ENCODE measurements around the gene GPATCH8. TPM values are rescaled to one million over a fixed set of nuclear protein-coding genes. Genes with fewer than 3 reads are reported as not detected.

The GPATCH8 gene
- polyA plus RNA-seq, 1 of the 3 experiments (the other 2 are of a cell fraction) = 12.7 TPM

DNA sequence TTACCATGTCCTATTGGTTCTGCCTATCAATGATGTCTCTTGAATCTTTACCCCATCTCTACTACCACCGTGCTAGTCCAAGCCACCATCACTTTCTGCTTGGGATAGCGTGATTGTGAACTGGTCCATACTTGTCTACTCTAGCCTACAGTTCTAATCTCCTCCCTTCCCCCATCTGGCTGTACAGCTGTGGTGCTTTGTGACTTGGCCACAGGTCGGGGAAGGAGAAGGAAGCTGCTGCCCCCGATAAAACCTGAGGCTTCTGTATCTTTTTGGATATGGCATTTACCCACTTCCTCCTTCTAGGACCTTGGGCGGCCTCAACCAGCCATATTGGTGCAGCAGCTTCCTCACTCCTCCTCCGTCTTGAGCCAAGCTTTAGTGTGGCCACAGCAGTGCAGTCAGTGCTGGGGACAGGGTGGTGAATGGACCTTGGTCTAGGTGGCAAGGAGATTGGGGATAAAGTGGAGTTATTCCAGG, 113.4 kb downstream of the GPATCH8 start:
- DNase-seq = no peak
- 93% methylated on average over 6 of the region's 6 CpGs for WGBS (ENCODE audit: low lambda C conversion rate)
- CTCF ChIA-PET = interaction anchor here (3.5 kb wide), 1 partner anchor 10 kb away, joined by 12 read pairs; no protein-coding TSS in a partner anchor

GRCh38 chr17:44389281-44389680, 113.9 kb downstream of the GPATCH8 start, which contains the start of gene ITGA2B:
Gene ITGA2B (minus strand): TSS chr17:44389649. CDS start chr17:44389473, 176 bp downstream.
- CTCF ChIA-PET = interaction anchor here (3.5 kb wide), 1 partner anchor 11 kb away, joined by 12 read pairs; no protein-coding TSS in a partner anchor
- WGBS (ENCODE audit: low lambda C conversion rate) = 90% methylated on average over 1 of the region's 1 CpG

More for the DNA sequence above, 113.4 kb downstream of the GPATCH8 start:
- H3K4me2 ChIP-seq = no peak overlapping the region
- no peaks in the 10 kb centered on the region for H3K9me3 ChIP-seq
- no peaks in the 10 kb centered on the region for H3K9me2 ChIP-seq
- POLR2A ChIA-PET = no interaction called here
- no peaks in the 10 kb centered on the region for H3K36me3 ChIP-seq (replicated peaks in 1 of 2; ENCODE audit: control insufficient read depth in 1 of 2, insufficient read depth in 2 of 2, low read length in 1 of 2)
- no peak overlapping the region for H3K27ac ChIP-seq (ENCODE audit: low read depth in 2 of 2, low read length in 1 of 2)
- H2AFZ ChIP-seq (ENCODE audit: low read depth) = no peak overlapping the region
- no peak overlapping the region for H3K9ac ChIP-seq
- H3F3A ChIP-seq (replicated peaks; ENCODE audit: insufficient read depth) = peaks cover 9% of the 10 kb centered on the region
- H4K20me1 ChIP-seq (ENCODE audit: insufficient read depth) = no peaks in the 10 kb centered on the region
- H3K27me3 ChIP-seq (ENCODE audit: insufficient read depth) = no peaks in the 10 kb centered on the region
- TF ChIP-seq POLR2AphosphoS5 (IDR thresholded peaks at IDR 0.05; ENCODE audit: low read depth, low read length) = no peak
- no peak for TF ChIP-seq RFX5 (IDR thresholded peaks at IDR 0.05; ENCODE audit: low read length)
- H3K79me2 ChIP-seq (ENCODE audit: insufficient read depth) = no peaks in the 10 kb centered on the region
- H3K4me3 ChIP-seq (ENCODE audit: low read depth in 2 of 2, low read length in 1 of 2) = no peak overlapping the region
- H3K4me1 ChIP-seq (ENCODE audit: control insufficient read depth in 1 of 2, insufficient read depth in 2 of 2, low read depth in 1 of 2, low read length in 1 of 2) = peaks cover 0 to 12% of the 10 kb centered on the region in 2 experiments; a peak in 1 of 4 replicates

GRCh38 chr17:44387804-44388203, 115.4 kb downstream of the GPATCH8 start:
- DNase-seq = no peak
- Histone ChIP-seq H4K20me1 (ENCODE audit: insufficient read depth) (no peaks in the 10 kb centered on the region), H2AFZ (ENCODE audit: low read depth) (no peak overlapping the region), H3K79me2 (ENCODE audit: insufficient read depth) (no peaks in the 10 kb centered on the region), H3K4me3 (ENCODE audit: low read depth in 2 of 2, low read length in 1 of 2) (no peak overlapping the region), H3K36me3 (replicated peaks in 1 of 2; ENCODE audit: control insufficient read depth in 1 of 2, insufficient read depth in 2 of 2, low read length in 1 of 2) (no peaks in the 10 kb centered on the region), H3K9ac (no peak overlapping the region), H3F3A (replicated peaks; ENCODE audit: insufficient read depth) (peaks cover 6% of the 10 kb centered on the region), H3K27me3 (ENCODE audit: insufficient read depth) (no peaks in the 10 kb centered on the region), H3K9me2 (no peaks in the 10 kb centered on the region), H3K4me2 (no peak overlapping the region), H3K9me3 (no peaks in the 10 kb centered on the region), H3K27ac (ENCODE audit: low read depth in 2 of 2, low read length in 1 of 2) (no peak overlapping the region), H3K4me1 (ENCODE audit: control insufficient read depth in 1 of 2, insufficient read depth in 2 of 2, low read depth in 1 of 2, low read length in 1 of 2) (peaks cover 0 to 13% of the 10 kb centered on the region in 2 experiments; a peak in 1 of 4 replicates)
- WGBS (ENCODE audit: low lambda C conversion rate) = 92% methylated on average over 2 of the region's 2 CpGs
- ChIA-PET POLR2A (no interaction called here), CTCF (interaction anchor here (1.9 kb wide), 1 partner anchor 12 kb away, joined by 4 read pairs; no protein-coding TSS in a partner anchor)
- no peak for TF ChIP-seq SIN3A (IDR thresholded peaks at IDR 0.05; ENCODE audit: borderline replicate concordance, low read depth, low read length)

More at GRCh38 chr17:44389281-44389680, 113.9 kb downstream of the GPATCH8 start, which contains the start of gene ITGA2B:
- H3F3A ChIP-seq (replicated peaks; ENCODE audit: insufficient read depth) = peaks cover 9% of the 10 kb centered on the region
- H3K4me1 ChIP-seq (ENCODE audit: control insufficient read depth in 1 of 2, insufficient read depth in 2 of 2, low read depth in 1 of 2, low read length in 1 of 2) = peaks cover 0 to 13% of the 10 kb centered on the region in 2 experiments; a peak in 1 of 4 replicates
- H3K79me2 ChIP-seq (ENCODE audit: insufficient read depth) = no peaks in the 10 kb centered on the region
- no peaks in the 10 kb centered on the region for H3K9me3 ChIP-seq
- TF ChIP-seq GATA2 (CRISPR knock-in tag; IDR thresholded peaks at IDR 0.05) = no peak
- TF ChIP-seq TAF1 (IDR thresholded peaks at IDR 0.05; ENCODE audit: borderline replicate concordance, low read depth, low read length) = no peak
- no peak for TF ChIP-seq RFX5 (IDR thresholded peaks at IDR 0.05; ENCODE audit: low read length)
- no peak within 1 kb of the TSS for H3K27ac ChIP-seq (ENCODE audit: low read depth in 2 of 2, low read length in 1 of 2)
- no peaks in the 10 kb centered on the region for H3K27me3 ChIP-seq (ENCODE audit: insufficient read depth)
- no peaks in the 10 kb centered on the region for H3K9me2 ChIP-seq
- no peak within 1 kb of the TSS for H3K4me2 ChIP-seq
- POLR2A ChIA-PET = no interaction called here
- H2AFZ ChIP-seq (ENCODE audit: low read depth) = no peak within 1 kb of the TSS
- no peak within 1 kb of the TSS for H3K9ac ChIP-seq
- no peaks in the 10 kb centered on the region for H4K20me1 ChIP-seq (ENCODE audit: insufficient read depth)
- no peak within 1 kb of the TSS for H3K4me3 ChIP-seq (ENCODE audit: low read depth in 2 of 2, low read length in 1 of 2)
- DNase-seq = no peak
- H3K36me3 ChIP-seq (replicated peaks in 1 of 2; ENCODE audit: control insufficient read depth in 1 of 2, insufficient read depth in 2 of 2, low read length in 1 of 2) = no peaks in the 10 kb centered on the region
